K562 (cell line): ENCODE measurements around the gene LRRC10B. TPM values are rescaled to one million over a fixed set of nuclear protein-coding genes. Genes with fewer than 3 reads are reported as not detected.
A peak's percentile ranks its signal among the peaks of the same experiment; 100 is the strongest.

ENCODE experiments used
- ATAC-seq: fragments of 200-7000 bp; cut with Tn5 transposase; 3 replicates; pipeline ENCODE4 v1.9.1; 2020; ENCODE audit warnings: moderate library complexity
- BruUV-seq: library from RNA; stranded (reverse); fragments of 400-500 nt; replicated peaks from 2 replicates; lab custom pipeline; 2021; lab: Mats Ljungman, UMichigan
- CTCF ChIA-PET: fragments of 300-600 bp; formaldehyde crosslinking; extraction: SDS; loops from one replicate; lab custom pipeline; 2021; ENCODE audit warnings: low intra/inter-chr PET ratio; lab: Yijun Ruan, JAX
- POLR2A ChIA-PET: fragments of 300-600, 350-650 bp; sonication (Branson Sonifier 250); formaldehyde crosslinking; extraction: SDS; loops from one replicate; lab custom pipeline; 2021; ENCODE audit warnings: antibody characterized with exemption, inconsistent platforms; lab: Yijun Ruan, JAX
- DNase-seq, 4 experiments: peaks; one replicate each; pipeline versions ENCODE4 v3.0.0 to v3.0.0-alpha.2; 2011 to 2018; ENCODE audit warnings: low spot score in 3 of 4, mixed read lengths in 3 of 4; ENCODE audit errors: extremely low read depth in 1 of 4
- FAIRE-seq: peaks from 2 replicates; lab custom pipeline; 2011; peaks lifted over from hg19 to GRCh38; lab: Jason Lieb, UNC
- H2AFZ ChIP-seq: 2 replicates; pipeline ENCODE4 v1.6.0; 2011; ENCODE audit warnings: low read depth, low read length, control low read depth, inconsistent platforms
- H3K27ac ChIP-seq: fragments of 200-600 bp; 3 replicates; pipeline ENCODE4 v1.8.0; 2011; ENCODE audit warnings: low read depth, mild to moderate bottlenecking, control low read depth, inconsistent platforms, low read length, moderate library complexity, mixed read lengths; ENCODE audit errors: extremely low read depth
- H3K27me3 ChIP-seq, 2 experiments: fragments of 300-600 bp in 1 of 2; 2 replicates in 1 of 2; 3 replicates in 1 of 2; pipeline versions ENCODE4 v1.6.0 to v1.8.0; 2011; ENCODE audit warnings: inconsistent platforms in 2 of 2, low read length in 2 of 2, mild to moderate bottlenecking in 1 of 2, mixed read lengths in 1 of 2, moderate library complexity in 1 of 2; ENCODE audit not compliant: control insufficient read depth in 2 of 2, insufficient read depth in 2 of 2
- H3K36me3 ChIP-seq: fragments of 300-600 bp; 3 replicates; pipeline ENCODE4 v1.8.0; 2011; ENCODE audit warnings: mild to moderate bottlenecking, low read length, inconsistent platforms; ENCODE audit not compliant: control insufficient read depth, insufficient read depth
- H3K4me1 ChIP-seq, 2 experiments: fragments of 200-600 bp in 1 of 2; replicated peaks in 1 of 2; 2 replicates in 1 of 2; 3 replicates in 1 of 2; pipeline versions ENCODE4 v1.5.1 to v1.8.0; 2011; ENCODE audit warnings: inconsistent platforms in 2 of 2, low read length in 2 of 2, mild to moderate bottlenecking in 1 of 2, mixed read lengths in 1 of 2, moderate library complexity in 1 of 2; ENCODE audit not compliant: control insufficient read depth in 2 of 2, insufficient read depth in 2 of 2
- H3K4me2 ChIP-seq: 2 replicates; pipeline ENCODE4 v1.6.1; 2011; ENCODE audit warnings: low read length, control low read depth, inconsistent platforms, mixed read lengths; ENCODE audit not compliant: insufficient read depth
- H3K4me3 ChIP-seq: fragments of 200-600 bp; sonication (generic), shearing (Covaris generic); 2 replicates; pipeline ENCODE4 v1.5.1; 2016; ENCODE audit warnings: control low read depth, inconsistent platforms
- H3K79me2 ChIP-seq: fragments of 200-600 bp; 3 replicates; pipeline ENCODE4 v1.8.0; 2011; ENCODE audit warnings: low read length, inconsistent platforms; ENCODE audit not compliant: control insufficient read depth, insufficient read depth
- H3K9ac ChIP-seq, 2 experiments: 2 replicates each; pipeline versions ENCODE4 v1.6.0 to v1.6.1; 2011; ENCODE audit warnings: low read depth in 2 of 2, low read length in 2 of 2, control low read depth in 1 of 2, inconsistent platforms in 1 of 2, mild to moderate bottlenecking in 1 of 2, mixed read lengths in 1 of 2; ENCODE audit not compliant: insufficient read depth in 1 of 2
- H3K9me1 ChIP-seq: one replicate; pipeline ENCODE4 v1.6.0; 2011; ENCODE audit warnings: inconsistent platforms, mild to moderate bottlenecking, low read length, moderate library complexity; ENCODE audit not compliant: control insufficient read depth, insufficient read depth
- H3K9me3 ChIP-seq: replicated peaks from 2 replicates; pipeline ENCODE4 v1.5.1; 2011; ENCODE audit warnings: low read depth, low read length, inconsistent platforms; ENCODE audit not compliant: control insufficient read depth, insufficient read depth
- H4K20me1 ChIP-seq: replicated peaks from 2 replicates; pipeline ENCODE4 v1.6.1; 2011; ENCODE audit warnings: low read length, inconsistent platforms, mixed read lengths; ENCODE audit not compliant: control insufficient read depth, insufficient read depth
- ATF1 ChIP-seq, 2 experiments: fragments of 450-650 bp in 1 of 2; IDR thresholded peaks; 2 replicates each; pipeline ENCODE4 v1.6.1; 2016; ENCODE audit warnings: missing compliant biosample characterization in 1 of 2, missing genetic modification characterization in 1 of 2
- C11orf30 ChIP-seq: fragments of 450-650 bp; IDR thresholded peaks from 2 replicates; pipeline ENCODE4 v1.6.1; 2016; ENCODE audit warnings: low read depth, mild to moderate bottlenecking
- KHSRP ChIP-seq: fragments of 450-650 bp; IDR thresholded peaks from 2 replicates; pipeline ENCODE4 v1.6.1; 2017
- MAFG ChIP-seq: fragments of 450-650 bp; conservative IDR thresholded peaks from 2 replicates; pipeline ENCODE4 v1.6.1; 2016; ENCODE audit warnings: missing genetic modification characterization, missing compliant biosample characterization
- SMAD3 ChIP-seq: fragments of 450-650 bp; formaldehyde crosslinking; conservative IDR thresholded peaks from 2 replicates; pipeline ENCODE4 v1.4.0; 2020; ENCODE audit warnings: mild to moderate bottlenecking
- ZNF121 ChIP-seq: sonication (generic); formaldehyde crosslinking; conservative IDR thresholded peaks from 2 replicates; pipeline ENCODE4 v1.8.0; 2022; ENCODE audit warnings: missing genetic modification reagents
- ZNF165 ChIP-seq: fragments of 250-450 bp; sonication (Bioruptor Pico); IDR thresholded peaks from 2 replicates; pipeline ENCODE4 v1.4.0; 2020; ENCODE audit warnings: borderline replicate concordance
- ZNF316 ChIP-seq: fragments of 450-650 bp; IDR thresholded peaks from 2 replicates; pipeline ENCODE4 v1.6.1; 2016
- ZNF445 ChIP-seq: fragments of 250-450 bp; sonication (Bioruptor Pico); IDR thresholded peaks from 2 replicates; pipeline ENCODE4 v1.4.0; 2020; ENCODE audit warnings: low read depth, mild to moderate bottlenecking, moderate library complexity
- WGBS: fragments of 100-300 bp; shearing (Covaris generic); methylation state at CpG from one replicate; pipeline ENCODE4 v1.1.6; 2016; ENCODE audit warnings: low coverage, mixed read lengths; ENCODE audit not compliant: insufficient coverage; ENCODE audit errors: missing lambda C conversion rate; 5-methylcytosine and 5-hydroxymethylcytosine counted together
- in situ Hi-C: fragments of 300-500 bp; cut with MboI; formaldehyde crosslinking; loops from 4 replicates; pipeline ENCODE4 v1.15.0; 2018; ENCODE audit warnings: inconsistent platforms, mixed read lengths
- intact Hi-C: fragments of 100-400 bp; cut with micrococcal nuclease; formaldehyde crosslinking; loops from 2 replicates; pipeline ENCODE4 v1.14.2; 2022
- polyA plus RNA-seq, 8 experiments: library from polyadenylated mRNA; depleted of rRNA in 4 of 8; stranded (reverse) in 5 of 8; unstranded in 3 of 8; fragments of >200 nt; fragmentation: Nextera tagmentation in 2 of 8; fragmentation: Illumina TruSeq in 1 of 8; extraction: Ambion mirVana in 2 of 8; extraction: Trizol in 1 of 8; gene quantifications; 2 replicates each; pipeline versions ENCODE4 v1.2.1 to v1.2.3, GENCODE V29; 2011 to 2014; ENCODE audit warnings: inconsistent platforms in 1 of 8, missing spikeins in 1 of 8
- total RNA-seq, 7 experiments: library from RNA; depleted of rRNA in 6 of 7; stranded (reverse); fragments of >200 nt in 6 of 7; fragmentation: Illumina TruSeq in 2 of 7; extraction: Trizol in 2 of 7; gene quantifications; 2 replicates each; pipeline versions ENCODE4 v1.2.1 to v1.2.3, GENCODE V29; 2011 to 2021; ENCODE audit warnings: low replicate concordance in 1 of 7
- TF ChIP-seq, protein P1 (sequence below): fragments of 250-450 bp; sonication (Bioruptor Pico); IDR thresholded peaks from 2 replicates; pipeline ENCODE4 v1.4.0; 2020; ENCODE audit warnings: mild to moderate bottlenecking, moderate library complexity

LRRC10B gene
- total and polyA plus RNA-seq, 9 of the 15 experiments (the other 6 are each of a cell fraction or from before 2014, with no cell fraction given): 0.11 TPM; not detected in 8

DNA sequence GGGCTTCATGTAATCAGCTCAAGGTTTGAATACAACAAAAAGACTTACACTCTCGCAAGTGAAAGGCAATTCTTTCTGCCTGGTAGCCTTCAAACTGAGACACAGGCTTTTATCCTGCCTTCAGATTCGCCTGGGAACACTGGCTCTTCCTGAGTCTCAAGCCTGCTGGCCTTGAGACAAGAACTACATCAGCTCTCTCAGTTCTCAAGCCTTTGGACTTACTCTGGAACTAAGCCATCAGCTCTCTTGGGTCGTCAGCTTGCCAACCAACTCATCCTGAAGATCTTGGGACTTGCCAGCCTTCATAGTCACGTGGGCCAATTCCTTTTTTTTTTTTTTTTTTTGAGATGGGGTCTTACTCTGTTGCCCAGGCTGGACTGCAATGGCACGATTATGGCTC, 35.7 kb upstream of the LRRC10B start:
- H3K9me3 ChIP-seq: no peaks in the 10 kb centered on the region
- BruUV-seq: no TSS peak
- H4K20me1 ChIP-seq: peaks cover 7% of the 10 kb centered on the region; the same call in 1 of the 2 replicates
- H2AFZ ChIP-seq: no peak overlapping the region
- H3K27me3 ChIP-seq: peaks cover 0 to 1% of the 10 kb centered on the region in 2 experiments; a peak in 1 of 5 replicates
- no peaks in the 10 kb centered on the region for H3K36me3 ChIP-seq
- no peak overlapping the region for H3K4me2 ChIP-seq
- H3K27ac ChIP-seq: no peak overlapping the region
- DNase-seq (no peak), FAIRE-seq (no peak), ATAC-seq (no peak)
- no peak overlapping the region for H3K9ac ChIP-seq
- ChIA-PET CTCF (no interaction called here), POLR2A (interaction anchor here (0.9 to 1.1 kb wide), 3 partner anchors 16 to 45 kb away, joined by 3 read pairs; no protein-coding TSS in a partner anchor)
- no peaks in the 10 kb centered on the region for H3K9me1 ChIP-seq
- H3K4me1 ChIP-seq: peaks cover 0 to 6% of the 10 kb centered on the region in 2 experiments; a peak in 2 of 5 replicates
- intact Hi-C loops (no loop called here), in situ Hi-C loops (no loop called here)
- 54% methylated on average over 4 of the region's 5 CpGs for WGBS
- no peaks in the 10 kb centered on the region for H3K79me2 ChIP-seq
- H3K4me3 ChIP-seq: no peak overlapping the region
- TF ChIP-seq MAFG (no peak), ZNF121 (CRISPR knock-in tag) (peak; percentile 47; the same call in 1 of the 2 replicates)
- TF ChIP-seq, all 486 proteins: peak for 1

DNA sequence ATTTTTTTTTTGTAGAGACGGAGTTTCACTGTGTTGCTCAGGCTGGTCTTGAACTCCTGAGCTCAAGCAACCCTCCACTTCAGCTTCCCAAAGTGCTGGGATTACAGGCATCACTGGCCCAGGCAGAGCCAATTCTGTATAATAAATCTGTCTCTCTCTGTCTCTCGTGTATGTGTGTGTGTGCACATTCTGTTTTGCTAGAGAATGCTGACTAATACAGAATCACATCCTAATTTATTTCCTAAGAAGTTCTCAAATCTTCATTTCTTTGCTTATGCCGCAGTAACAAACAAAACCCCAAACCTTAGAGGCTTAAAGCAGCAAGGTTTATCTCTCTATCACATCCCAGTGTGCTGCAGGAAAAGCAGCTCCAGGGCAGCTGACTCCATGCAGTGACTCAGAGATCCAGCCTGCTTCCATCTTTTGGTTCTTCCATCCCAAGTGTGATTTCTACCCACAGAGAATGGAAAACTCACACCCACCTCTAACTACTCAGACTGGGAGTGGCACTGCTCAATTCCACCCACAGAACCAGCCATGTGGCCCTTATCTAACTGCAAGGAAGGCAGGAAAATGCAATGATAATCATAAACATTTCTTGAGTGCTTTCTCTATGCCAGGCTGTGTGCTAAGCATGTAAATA, 35.1 kb upstream of the LRRC10B start:
- Histone ChIP-seq H3K9me1 (no peaks in the 10 kb centered on the region), H2AFZ (no peak overlapping the region), H3K4me2 (no peak overlapping the region), H3K4me3 (no peak overlapping the region), H3K79me2 (no peaks in the 10 kb centered on the region), H4K20me1 (peaks cover 9% of the 10 kb centered on the region; the same call in 1 of the 2 replicates), H3K9me3 (no peaks in the 10 kb centered on the region), H3K27me3 (peaks cover 0 to 7% of the 10 kb centered on the region in 2 experiments; a peak in 3 of 5 replicates), H3K36me3 (no peaks in the 10 kb centered on the region), H3K27ac (no peak overlapping the region), H3K9ac (no peak overlapping the region), H3K4me1 (peaks cover 0 to 7% of the 10 kb centered on the region in 2 experiments; a peak in 2 of 5 replicates)
- FAIRE-seq (peak; percentile 15), ATAC-seq (no peak), DNase-seq (no peak)
- intact Hi-C loops (no loop called here), in situ Hi-C loops (no loop called here)
- BruUV-seq: no TSS peak
- POLR2A ChIA-PET: no interaction called here
- TF ChIP-seq ATF1 (CRISPR knock-in tag; IDR thresholded peaks at IDR 0.05) (no peak), ATF1 (tag; IDR thresholded peaks at IDR 0.05) (no peak), ZNF165 (CRISPR knock-in tag) (no peak), C11orf30 (peak; percentile 35; the same call in 1 of the 2 replicates), ZNF445 (CRISPR knock-in tag) (no peak), ZNF316 (peak; percentile 65; the same call in 1 of the 2 replicates), MAFG (0 out of 2 replicates have a peak, but pooled peaks have one; percentile 31), SMAD3 (CRISPR knock-in tag) (no peak), KHSRP (no peak)
- TF ChIP-seq, protein P1, sequence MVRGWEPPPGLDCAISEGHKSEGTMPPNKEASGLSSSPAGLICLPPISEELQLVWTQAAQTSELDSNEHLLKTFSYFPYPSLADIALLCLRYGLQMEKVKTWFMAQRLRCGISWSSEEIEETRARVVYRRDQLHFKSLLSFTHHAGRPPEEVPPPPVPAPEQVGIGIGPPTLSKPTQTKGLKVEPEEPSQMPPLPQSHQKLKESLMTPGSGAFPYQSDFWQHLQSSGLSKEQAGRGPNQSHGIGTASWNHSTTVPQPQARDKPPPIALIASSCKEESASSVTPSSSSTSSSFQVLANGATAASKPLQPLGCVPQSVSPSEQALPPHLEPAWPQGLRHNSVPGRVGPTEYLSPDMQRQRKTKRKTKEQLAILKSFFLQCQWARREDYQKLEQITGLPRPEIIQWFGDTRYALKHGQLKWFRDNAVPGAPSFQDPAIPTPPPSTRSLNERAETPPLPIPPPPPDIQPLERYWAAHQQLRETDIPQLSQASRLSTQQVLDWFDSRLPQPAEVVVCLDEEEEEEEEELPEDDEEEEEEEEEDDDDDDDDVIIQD (CRISPR knock-in tag): no peak
- CTCF ChIA-PET: no interaction called here
- WGBS: 51% methylated on average over 2 of the region's 3 CpGs
